ENCODE measurements around the gene TIAM2.
"Not testable (repeated sequence)": the region's sequence is repeated elsewhere in the genome, so short reads cannot be mapped to it uniquely, and the experiment has no call there.

TIAM2 gene

DNA sequence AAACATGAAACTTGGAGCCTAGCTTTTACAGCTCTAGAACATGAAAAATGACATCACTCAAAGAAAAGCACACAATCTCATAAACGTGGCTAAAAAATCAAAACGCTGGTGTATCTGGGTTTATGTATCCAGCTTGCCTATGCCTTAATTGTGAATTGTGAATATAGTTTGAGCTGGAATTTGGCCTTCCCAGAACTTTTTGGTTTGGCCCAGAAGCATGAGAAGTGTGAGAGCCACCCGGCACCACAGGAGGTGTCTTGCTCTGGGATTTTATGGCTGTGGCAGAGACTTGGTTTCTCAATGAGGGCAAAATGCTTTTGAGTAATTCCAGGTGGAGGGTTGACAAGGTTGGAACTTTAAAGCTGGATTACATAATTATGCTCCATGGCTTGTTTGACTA lies 69.2 kb downstream of the TIAM2 start:
- no peak for FAIRE-seq

- no peak for FAIRE-seq
Observed at GRCh38 chr6:155066361-155066760, 71.2 kb downstream of the TIAM2 start.

- FAIRE-seq: no peak
Observed at GRCh38 chr6:155066921-155067680, 72.0 kb downstream of the TIAM2 start.

DNA sequence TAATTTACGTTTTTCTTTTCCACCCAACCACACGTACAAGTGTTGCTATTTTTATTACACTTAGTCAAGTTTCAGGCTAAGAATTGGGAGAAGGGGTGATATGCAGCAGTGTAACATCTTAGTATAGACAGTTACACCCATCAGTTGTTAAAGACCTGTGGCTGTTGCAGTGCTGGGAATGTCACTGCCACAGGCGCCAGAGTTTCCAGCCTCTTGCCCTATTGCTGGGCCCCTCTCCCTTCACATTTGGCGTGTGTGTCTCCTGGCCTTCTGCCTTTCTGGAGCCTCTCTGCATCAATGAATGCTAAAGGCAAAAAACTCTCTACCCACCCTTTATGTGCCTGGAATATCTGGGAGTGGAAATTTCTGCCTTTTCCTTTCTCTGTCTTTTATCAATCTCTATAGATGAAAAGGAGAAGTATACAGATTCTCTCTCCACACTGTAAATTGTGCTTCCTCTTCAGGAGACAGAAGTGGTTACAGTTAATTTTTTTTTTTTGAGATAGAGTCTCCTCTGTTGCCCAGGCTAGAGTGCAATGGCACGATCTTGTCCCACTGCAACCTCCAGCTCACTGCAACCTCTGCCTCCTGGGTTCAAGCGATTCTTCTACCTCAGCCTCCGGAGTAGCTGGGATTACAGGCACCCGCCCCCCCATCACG lies 73.0 kb downstream of the TIAM2 start:
- no peak for FAIRE-seq

DNA sequence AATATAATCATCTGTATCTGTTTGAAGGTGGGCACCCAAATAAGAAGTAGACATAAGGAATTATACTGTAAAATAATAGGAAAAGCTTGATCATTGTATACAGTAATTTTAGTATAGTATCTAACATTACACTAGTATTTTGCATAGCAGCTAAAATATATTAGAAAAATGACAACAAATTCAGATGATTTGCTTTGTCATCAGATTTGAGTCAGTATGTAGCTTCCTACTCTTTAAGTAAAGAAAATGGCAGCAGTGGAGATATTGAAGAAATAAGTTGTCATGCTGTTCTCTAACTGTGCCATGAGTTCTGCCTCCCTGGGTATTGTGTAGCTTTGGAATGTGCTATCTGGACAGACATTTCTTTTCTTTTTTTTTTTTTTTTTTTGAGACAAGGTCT lies 74.4 kb downstream of the TIAM2 start:
- no peak for FAIRE-seq

DNA sequence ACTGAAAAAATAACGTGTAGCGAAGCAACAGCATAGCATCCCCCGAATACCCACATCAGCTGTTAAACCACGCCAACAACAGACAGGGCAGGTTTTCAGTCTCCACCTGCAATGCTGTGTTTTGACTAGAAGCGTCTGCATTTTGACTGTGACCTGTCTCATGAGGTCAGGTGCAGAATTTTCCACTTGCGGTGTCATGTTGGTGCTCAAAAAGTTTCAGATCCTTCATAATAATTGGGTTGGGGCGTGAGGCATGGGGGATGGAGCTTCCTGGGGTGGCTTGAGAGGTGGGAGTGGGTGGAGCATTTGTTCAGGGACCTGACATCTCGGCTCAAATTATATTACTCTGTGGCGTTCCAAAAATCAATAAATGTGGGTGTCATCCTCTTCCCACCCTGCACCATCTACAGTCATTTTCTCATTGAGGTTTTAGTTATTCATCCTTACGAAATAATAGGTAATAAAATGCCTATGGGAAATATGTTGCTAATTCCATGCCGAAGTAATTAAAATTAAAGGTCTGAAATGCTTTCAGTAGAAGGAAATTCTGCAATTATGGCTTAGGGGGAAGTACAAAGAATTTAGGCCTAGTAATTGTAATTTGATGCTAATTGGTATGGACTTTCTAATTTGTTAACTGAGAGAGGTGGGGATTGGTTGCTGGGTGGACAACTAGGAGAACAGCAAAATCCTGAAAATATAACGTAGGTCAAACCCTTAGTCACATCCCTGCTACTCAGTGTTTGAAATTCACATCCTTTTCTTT lies 81.0 kb downstream of the TIAM2 start:
- FAIRE-seq: no peak

GRCh38 chr6:155077331-155077730 lies 82.2 kb downstream of the TIAM2 start:
- FAIRE-seq: no peak

DNA sequence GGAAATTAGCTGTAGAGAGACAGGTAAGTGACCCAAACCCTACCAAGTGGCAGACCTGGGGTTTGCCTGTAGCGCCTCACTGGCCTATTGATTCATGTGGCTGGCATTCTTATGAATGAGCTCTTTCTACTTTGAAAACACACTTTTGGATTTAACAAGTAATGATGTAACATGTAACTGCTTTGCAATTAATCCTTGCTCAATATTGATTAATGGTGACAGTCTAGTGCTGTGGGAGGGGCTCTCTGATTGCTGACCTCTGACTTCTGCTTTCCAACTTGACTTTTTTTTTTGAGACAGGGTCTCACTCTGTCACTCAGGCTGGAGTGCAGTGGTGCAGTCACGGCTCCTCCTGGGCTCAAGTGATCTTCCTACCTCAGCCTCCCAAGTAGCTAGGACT lies 82.7 kb downstream of the TIAM2 start:
- FAIRE-seq: no peak

GRCh38 chr6:155078331-155078745 lies 83.2 kb downstream of the TIAM2 start:
- no peak for FAIRE-seq

GRCh38 chr6:155079985-155080452 lies 84.9 kb downstream of the TIAM2 start:
- no peak for FAIRE-seq

GRCh38 chr6:155080881-155081845 lies 86.0 kb downstream of the TIAM2 start:
- no peak for FAIRE-seq

DNA sequence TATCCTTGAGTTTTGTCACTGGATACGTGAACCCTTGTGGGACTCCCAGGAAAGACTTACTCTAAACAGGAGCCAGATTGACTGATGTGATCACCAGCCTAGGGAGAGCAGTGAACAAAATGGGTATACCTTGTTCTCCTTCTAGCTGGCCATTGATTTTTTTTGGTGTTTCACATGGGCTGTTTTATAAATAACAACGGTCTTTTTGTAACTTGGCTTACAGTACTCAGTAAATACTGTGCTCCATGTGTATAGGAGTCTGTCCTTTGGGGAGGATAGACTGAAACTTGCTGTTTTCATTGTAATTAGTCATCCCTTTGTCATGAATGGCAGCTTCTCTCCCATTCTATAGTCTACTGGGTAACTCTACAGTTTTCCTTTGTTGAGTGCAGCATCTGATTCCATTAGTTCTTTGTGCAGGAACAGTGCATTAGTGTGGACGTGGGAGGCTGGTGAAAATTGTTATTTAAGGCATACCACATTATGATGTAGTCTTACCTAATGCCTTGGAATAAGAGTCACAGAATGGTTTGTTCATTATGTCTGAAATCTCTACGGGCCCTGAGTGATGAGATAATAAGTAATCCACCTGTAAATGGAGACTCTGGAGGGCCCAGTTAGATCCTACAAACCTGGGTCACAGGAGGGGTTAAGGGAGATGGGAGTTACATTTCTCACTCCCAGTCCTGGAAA lies 89.5 kb downstream of the TIAM2 start:
- FAIRE-seq: no peak

- FAIRE-seq: no peak
Observed at GRCh38 chr6:155085582-155086257, 90.6 kb downstream of the TIAM2 start.

DNA sequence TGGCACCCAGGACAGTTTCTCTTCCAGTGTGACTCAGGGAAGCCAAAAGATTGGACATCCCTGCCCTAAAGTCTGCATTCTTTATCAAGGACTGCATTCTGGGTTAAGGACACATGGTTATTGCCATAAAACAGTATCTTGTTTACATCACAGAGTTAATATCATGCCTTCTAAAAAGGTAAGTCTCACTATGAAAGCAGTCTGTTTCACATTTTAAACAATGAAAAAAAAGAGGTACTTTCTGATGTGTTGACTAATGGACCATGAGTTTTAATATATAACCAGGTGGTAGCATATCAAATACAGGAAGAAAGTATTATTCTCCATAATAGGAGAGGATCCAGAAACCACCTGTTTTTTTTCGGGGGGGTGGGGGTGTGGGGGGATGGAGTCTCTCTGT lies 93.7 kb downstream of the TIAM2 start:
- FAIRE-seq: no peak

DNA sequence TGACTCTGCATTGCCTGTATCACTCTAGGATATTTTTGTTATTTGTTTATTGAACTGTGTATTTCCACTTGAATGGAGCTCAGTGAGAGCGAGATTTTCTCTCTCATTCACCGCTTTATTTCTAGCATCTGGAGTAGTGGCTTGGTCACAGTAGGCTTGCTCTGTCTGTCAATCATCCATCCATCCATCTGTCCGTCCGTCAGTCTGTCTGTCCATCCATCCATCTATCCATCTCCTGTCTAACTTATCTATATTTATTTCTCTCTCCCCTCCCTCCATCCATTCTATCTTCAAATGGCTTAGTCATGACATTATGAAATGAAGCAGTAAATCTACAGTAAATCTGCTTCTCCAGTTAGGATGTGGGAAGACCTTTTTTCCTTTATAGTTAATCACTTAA lies 94.6 kb downstream of the TIAM2 start:
- FAIRE-seq: no peak

DNA sequence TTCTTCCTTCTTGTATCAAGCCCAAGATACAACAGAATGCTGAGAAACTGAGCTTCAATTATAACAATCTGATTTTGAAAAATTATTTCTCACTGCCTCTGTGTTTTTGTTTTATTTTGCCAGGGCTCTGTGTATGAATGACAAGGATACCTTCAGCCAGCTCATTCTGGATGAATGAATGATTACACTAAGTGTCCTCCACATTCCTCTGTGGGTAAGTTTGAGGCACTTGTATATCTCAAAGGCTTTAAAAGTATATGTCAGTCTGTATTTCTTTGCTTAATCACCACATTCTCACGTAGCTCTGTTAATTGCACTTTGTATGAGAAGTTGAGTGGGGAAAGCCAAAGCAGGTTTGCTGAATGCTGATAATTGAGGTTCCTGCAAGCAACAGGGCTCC lies 95.1 kb downstream of the TIAM2 start:
- FAIRE-seq: no peak

DNA sequence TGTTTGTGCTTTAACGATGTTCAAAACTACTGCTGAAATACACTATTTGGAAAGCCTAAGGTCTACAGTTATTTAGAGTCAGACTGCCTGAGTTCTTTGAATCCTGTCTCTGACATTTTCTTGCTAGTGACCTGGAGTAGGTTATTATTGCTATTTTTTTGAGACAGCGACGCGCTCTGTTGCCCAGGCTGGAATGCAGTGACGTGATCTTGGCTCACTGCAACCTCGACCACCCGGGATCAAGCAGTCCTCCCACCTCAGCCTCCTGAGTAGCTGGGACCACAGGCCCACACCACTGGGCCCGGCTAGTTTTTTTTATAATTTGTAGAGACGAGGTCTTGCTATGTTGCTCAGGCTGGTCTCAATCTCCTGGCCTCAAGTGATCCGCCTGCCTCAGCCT lies 96.6 kb downstream of the TIAM2 start:
- no peak for FAIRE-seq

DNA sequence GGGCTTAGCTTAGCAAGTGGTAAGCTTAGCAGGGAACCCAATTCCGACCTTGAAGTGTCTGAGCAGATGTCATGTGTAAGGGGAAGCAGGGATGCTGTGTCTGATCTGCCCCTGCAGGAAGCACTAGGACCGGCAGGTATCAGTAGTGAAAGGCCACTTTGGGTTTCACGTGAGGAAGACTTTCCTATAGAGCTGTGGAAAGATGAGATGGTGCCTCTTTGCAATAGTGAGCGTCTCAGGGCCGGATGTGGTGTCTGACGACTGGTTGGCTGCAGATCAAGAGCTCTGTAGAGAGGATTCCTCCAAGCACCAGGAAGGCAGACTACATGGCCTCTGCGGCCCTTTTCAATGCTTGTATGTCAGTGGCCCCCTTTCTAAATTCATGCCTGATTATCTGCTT lies 98.3 kb downstream of the TIAM2 start:
- no peak for FAIRE-seq

GRCh38 chr6:155100087-155100486 lies 105.0 kb downstream of the TIAM2 start:
- FAIRE-seq: no peak

DNA sequence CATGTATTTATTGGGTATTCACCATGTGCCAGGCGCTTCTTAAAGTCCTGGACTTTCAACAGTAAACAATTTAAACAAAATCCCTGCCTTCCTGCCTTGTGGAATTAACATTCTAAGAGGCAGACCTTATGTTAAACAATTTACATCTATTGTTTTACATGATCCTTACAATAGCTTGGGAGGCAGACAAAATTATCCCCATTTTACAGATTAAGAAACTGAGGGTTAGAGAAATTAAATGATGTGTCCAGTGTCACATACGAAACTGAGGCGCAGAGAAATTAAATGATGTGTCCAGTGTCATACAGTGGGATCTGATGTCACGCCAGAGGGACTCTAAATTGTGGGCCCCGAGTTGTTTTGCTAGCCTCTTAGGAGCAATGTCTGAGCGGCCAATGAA lies 105.5 kb downstream of the TIAM2 start:
- no peak for FAIRE-seq

- not testable (repeated sequence) for FAIRE-seq
Observed at GRCh38 chr6:155103083-155103645, 108.0 kb downstream of the TIAM2 start.

All from colon (tissue), 2 donors.